Upper lobe of left lung (tissue), 6 donors: ENCODE data around the gene NR2F1-AS1. TPM values are rescaled to one million over a fixed set of nuclear protein-coding genes. Genes with fewer than 3 reads are reported as not detected.

Experiments
- ATAC-seq, 2 donors: fragments of 200-7000 bp; cut with Tn5 transposase; one replicate each; pipeline ENCODE4 v1.9.1; 2022; ENCODE audit warnings: mild to moderate bottlenecking in 2 of 2, moderate library complexity in 2 of 2; ENCODE audit not compliant: low FRiP score in 2 of 2
- DNase-seq, 2 donors: peaks; one replicate each; pipeline ENCODE4 v3.0.0-alpha.2; 2019 to 2020
- H3K27ac ChIP-seq, 4 donors: fragments of 200-600 bp; sonication (generic); one replicate each; pipeline ENCODE4 v1.5.1; 2016 to 2019
- H3K27me3 ChIP-seq, 4 donors: fragments of 200-600 bp; sonication (generic); one replicate each; pipeline ENCODE4 v1.5.1; 2017 to 2019
- H3K36me3 ChIP-seq, 4 donors: fragments of 200-600 bp; sonication (generic); one replicate each; pipeline ENCODE4 v1.5.1; 2016 to 2019
- H3K4me1 ChIP-seq, 4 donors: fragments of 200-600 bp; sonication (generic); one replicate each; pipeline ENCODE4 v1.5.1; 2018 to 2019
- H3K4me3 ChIP-seq, 4 donors: fragments of 200-600 bp; sonication (generic); one replicate each; pipeline ENCODE4 v1.5.1; 2017 to 2019; ENCODE audit warnings: mild to moderate bottlenecking in 2 of 4, moderate library complexity in 1 of 4
- H3K9me3 ChIP-seq, 4 donors: fragments of 200-600 bp; sonication (generic); one replicate each; pipeline ENCODE4 v1.5.1; 2018 to 2019
- CTCF ChIP-seq, 6 experiments: fragments of 450-650 bp in 4 of 6; fragments of 200-600 bp in 2 of 6; sonication (generic) in 2 of 6; IDR thresholded peaks; one replicate each; pipeline ENCODE4 v1.5.1; 2016 to 2019; ENCODE audit warnings: antibody characterized with exemption in 6 of 6
- EP300 ChIP-seq, 4 donors: sonication (generic); formaldehyde crosslinking; IDR thresholded peaks; one replicate each; pipeline ENCODE4 v1.5.1; 2017; ENCODE audit warnings: antibody characterized with exemption in 4 of 4, control low read depth in 2 of 4
- POLR2A ChIP-seq, 4 donors: fragments of 450-650 bp; IDR thresholded peaks; one replicate each; pipeline ENCODE4 v1.5.1; 2016 to 2017; ENCODE audit warnings: antibody characterized with exemption in 4 of 4, mild to moderate bottlenecking in 2 of 4
- POLR2AphosphoS5 ChIP-seq, 2 donors: sonication (generic); formaldehyde crosslinking; IDR thresholded peaks; one replicate each; pipeline ENCODE4 v1.5.1; 2017; ENCODE audit warnings: antibody characterized with exemption in 2 of 2
- WGBS, 2 donors: methylation state at CpG; one replicate each; pipeline ENCODE4 v1.1.5; 2017 to 2018; 5-methylcytosine and 5-hydroxymethylcytosine counted together
- total RNA-seq, 6 donors: library from RNA; depleted of rRNA in 4 of 6; stranded (reverse); fragments of >200 nt in 4 of 6; gene quantifications; one replicate each; pipeline versions ENCODE4 v1.1.0 to v1.2.1, GENCODE V29; 2016 to 2021
- donor health status: DM: no; HTN: no; CAD: no; lungs with moderate emphysema.
- donor health status: DM: no; HTN: yes; CAD: no; lungs with severe emphysema.

The NR2F1-AS1 gene
- total RNA-seq, 6 donors from 2014 or later: 4.4 to 19.9 (median 11.4) TPM

GRCh38 chr5:93381057-93381456 is 200.0 kb downstream of the NR2F1-AS1 start:
- Histone ChIP-seq H3K27me3 (no peaks in the 10 kb centered on the region), H3K4me3 (no peak overlapping the region), H3K27ac (no peak overlapping the region), H3K9me3 (no peaks in the 10 kb centered on the region), H3K4me1 (no peaks in the 10 kb centered on the region), H3K36me3 (no peaks in the 10 kb centered on the region)
- TF ChIP-seq EP300 (IDR thresholded peaks at IDR 0.05) (no peak), POLR2A (IDR thresholded peaks at IDR 0.05) (no peak), CTCF (IDR thresholded peaks at IDR 0.05) (no peak), POLR2AphosphoS5 (IDR thresholded peaks at IDR 0.05) (no peak)
- DNase-seq: no peak
- 77 to 84% methylated on average over 4 of the region's 4 CpGs for WGBS, 2 donors
- no peak for ATAC-seq

DNA sequence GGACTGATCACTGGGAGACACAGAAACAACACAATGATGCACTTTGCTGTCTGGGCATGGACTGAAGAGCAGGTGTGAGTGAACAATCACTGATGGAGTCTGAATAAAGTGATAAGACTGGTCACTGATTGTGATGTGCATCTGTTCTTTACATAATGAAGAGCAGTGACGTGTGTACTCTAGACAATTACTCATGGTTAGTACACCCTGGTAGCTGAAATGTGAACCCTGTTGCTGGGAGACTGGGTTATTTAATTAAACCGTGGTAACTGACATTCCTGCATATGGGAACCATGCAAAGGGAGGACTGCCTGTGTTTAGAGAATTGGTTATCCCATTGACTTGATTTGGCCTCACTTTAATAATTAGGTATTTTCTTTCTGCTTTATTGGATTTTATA is 202.9 kb downstream of the NR2F1-AS1 start:
- H3K27ac ChIP-seq: no peak overlapping the region
- TF ChIP-seq POLR2A (IDR thresholded peaks at IDR 0.05) (no peak), EP300 (IDR thresholded peaks at IDR 0.05) (no peak)
- H3K9me3 ChIP-seq: no peaks in the 10 kb centered on the region
- no peaks in the 10 kb centered on the region for H3K27me3 ChIP-seq
- no peak for ATAC-seq
- no peaks in the 10 kb centered on the region for H3K36me3 ChIP-seq
- no peaks in the 10 kb centered on the region for H3K4me1 ChIP-seq
- H3K4me3 ChIP-seq: no peak overlapping the region
- WGBS, 2 donors: 62 to 69% methylated on average over 2 of the region's 2 CpGs
- DNase-seq: no peak

DNA sequence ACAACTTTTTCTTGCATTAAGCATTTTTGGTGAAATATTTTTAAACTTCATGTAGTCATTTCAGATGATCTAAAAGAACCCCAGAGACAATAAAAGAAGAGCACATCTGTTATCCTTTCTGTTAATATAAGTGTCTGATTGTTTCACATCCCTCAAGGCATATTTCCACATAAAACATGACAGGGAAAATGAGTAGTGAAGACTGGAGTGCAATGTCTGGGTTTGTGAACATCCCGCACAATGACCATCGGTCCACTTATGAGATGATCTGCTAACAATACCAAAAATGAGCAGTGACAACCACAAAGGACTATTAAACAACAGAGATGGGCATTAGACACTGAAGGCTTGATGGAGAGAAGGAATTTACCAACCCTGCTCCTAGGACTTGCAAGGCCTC is 209.1 kb downstream of the NR2F1-AS1 start:
- WGBS, 2 donors: 93 to 98% methylated on average over 2 of the region's 2 CpGs
- no peak for ATAC-seq
- no peak for DNase-seq
- no peaks in the 10 kb centered on the region for H3K36me3 ChIP-seq
- H3K4me3 ChIP-seq: no peak overlapping the region
- no peaks in the 10 kb centered on the region for H3K27me3 ChIP-seq
- TF ChIP-seq POLR2A (IDR thresholded peaks at IDR 0.05) (no peak), CTCF (IDR thresholded peaks at IDR 0.05) (no peak), EP300 (IDR thresholded peaks at IDR 0.05) (no peak), POLR2AphosphoS5 (IDR thresholded peaks at IDR 0.05) (no peak)
- no peaks in the 10 kb centered on the region for H3K4me1 ChIP-seq
- no peaks in the 10 kb centered on the region for H3K9me3 ChIP-seq
- no peak overlapping the region for H3K27ac ChIP-seq

DNA sequence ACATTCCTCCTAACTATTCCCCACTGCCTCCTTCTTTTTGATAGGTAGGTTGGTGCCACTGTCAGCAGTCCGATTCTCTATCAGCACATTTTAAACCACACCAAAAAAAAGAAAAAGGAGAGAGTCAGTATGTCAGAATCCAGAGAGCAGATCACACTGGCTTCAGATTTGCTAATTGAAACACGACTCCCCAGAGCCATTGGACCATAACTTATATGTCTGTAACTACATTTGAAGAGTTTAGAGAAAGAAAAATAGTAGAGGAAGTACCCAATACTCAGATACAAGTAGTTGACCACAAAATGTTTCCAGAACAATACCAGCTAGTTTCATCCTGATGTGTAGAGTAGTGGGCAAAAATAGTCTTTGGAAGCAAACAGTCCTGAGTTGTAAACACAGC is 216.6 kb downstream of the NR2F1-AS1 start:
- WGBS, 2 donors: 66 to 72% methylated on average over 2 of the region's 2 CpGs
- ATAC-seq: no peak
- no peaks in the 10 kb centered on the region for H3K36me3 ChIP-seq

GRCh38 chr5:93360436-93361088 is 220.5 kb downstream of the NR2F1-AS1 start:
- WGBS, 2 donors: 79% methylated on average over 5 of the region's 5 CpGs
- Histone ChIP-seq H3K9me3 (no peaks in the 10 kb centered on the region), H3K27me3 (no peaks in the 10 kb centered on the region), H3K4me1 (peaks cover 0 to 6% (median 0%) of the 10 kb centered on the region in 4 donors), H3K27ac (no peak overlapping the region), H3K36me3 (no peaks in the 10 kb centered on the region), H3K4me3 (no peak overlapping the region)
- ATAC-seq (no peak), DNase-seq (no peak)
- no peak for TF ChIP-seq POLR2A (IDR thresholded peaks at IDR 0.05)
- no peak for TF ChIP-seq POLR2AphosphoS5 (IDR thresholded peaks at IDR 0.05)
- TF ChIP-seq EP300 (IDR thresholded peaks at IDR 0.05): no peak
- no peak for TF ChIP-seq CTCF (IDR thresholded peaks at IDR 0.05)

More for the DNA sequence above, 216.6 kb downstream of the NR2F1-AS1 start:
- Histone ChIP-seq H3K27me3 (no peaks in the 10 kb centered on the region), H3K9me3 (no peaks in the 10 kb centered on the region), H3K4me1 (peaks cover 0 to 6% (median 0%) of the 10 kb centered on the region in 4 donors), H3K4me3 (no peak overlapping the region), H3K27ac (no peak overlapping the region)
- DNase-seq: no peak
- TF ChIP-seq POLR2AphosphoS5 (IDR thresholded peaks at IDR 0.05) (no peak), POLR2A (IDR thresholded peaks at IDR 0.05) (no peak), EP300 (IDR thresholded peaks at IDR 0.05) (no peak), CTCF (IDR thresholded peaks at IDR 0.05) (no peak)
